Erythroblast (primary cell): ENCODE results near the gene CD82.

ENCODE experiments used
- GATA1 ChIP-seq: IDR thresholded peaks from 2 replicates; pipeline ENCODE4 v1.6.1; 2011; ENCODE audit warnings: low read depth, mild to moderate bottlenecking, control low read depth, low read length, moderate library complexity
- POLR2A ChIP-seq: IDR thresholded peaks from 2 replicates; pipeline ENCODE4 v1.6.1; 2011; ENCODE audit warnings: mild to moderate bottlenecking, low read length

DNA sequence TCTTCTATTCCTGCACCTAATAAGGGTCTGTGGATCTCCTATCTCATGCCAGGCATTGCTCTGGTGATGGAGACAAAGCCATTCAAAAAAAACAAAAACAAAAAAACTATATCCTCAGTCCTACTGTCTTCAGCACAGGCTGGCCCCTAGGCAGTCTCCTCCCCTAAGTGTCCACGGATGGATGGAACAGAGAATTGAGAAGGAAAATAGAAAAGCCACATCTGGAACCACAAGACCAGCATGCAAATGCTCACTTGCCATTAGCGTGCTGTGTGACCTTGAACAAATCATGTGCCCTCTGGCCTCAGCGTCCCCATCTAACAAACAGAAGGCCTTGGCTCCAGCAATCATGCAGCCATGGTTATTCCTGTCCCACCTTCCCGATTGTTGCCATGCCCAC is 32.7 kb upstream of the CD82 start:
- TF ChIP-seq POLR2A (no peak), GATA1 (no peak)
